ENCODE measurements around the gene KATNAL2. TPM values are rescaled to one million over a fixed set of nuclear protein-coding genes. Genes with fewer than 3 reads are reported as not detected.
A peak's percentile ranks its signal among the peaks of the same experiment; 100 is the strongest.
"Not testable (repeated sequence)": the region's sequence is repeated elsewhere in the genome, so short reads cannot be mapped to it uniquely, and the experiment has no call there.

KATNAL2 gene
- total and polyA plus RNA-seq, 5 donors: 5.0 to 7.0 (median 6.0) TPM

DNA sequence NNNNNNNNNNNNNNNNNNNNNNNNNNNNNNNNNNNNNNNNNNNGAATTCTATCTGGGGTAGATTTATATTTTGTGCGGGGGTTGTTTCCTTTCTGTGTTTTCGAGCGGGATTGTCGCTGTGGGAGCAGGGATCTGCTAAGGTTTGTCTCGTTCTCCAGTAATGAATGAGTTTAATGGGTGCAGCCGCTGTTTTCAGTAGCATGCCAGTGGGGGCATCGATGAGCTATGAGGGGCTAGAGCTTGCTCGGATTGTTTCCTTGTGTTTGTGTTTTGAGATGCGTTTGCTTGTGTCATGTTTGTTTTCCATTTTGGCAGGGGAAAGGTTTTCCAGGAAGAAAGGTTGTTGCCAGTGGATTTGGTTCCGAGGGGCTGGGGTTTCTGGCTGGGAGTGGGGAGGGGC, 102.5 kb downstream of the KATNAL2 start:
- H3K9me3 ChIP-seq (ENCODE audit: control insufficient read depth, low read length); ATAC-seq; H3K27me3 ChIP-seq (ENCODE audit: control insufficient read depth, insufficient read depth); H3K4me3 ChIP-seq (ENCODE audit: low read length); H3K27ac ChIP-seq (ENCODE audit: low read length); DNase-seq; H3K4me1 ChIP-seq (ENCODE audit: control insufficient read depth, insufficient read depth, low read length); intact Hi-C loops (cut with DNase I): not testable (repeated sequence)
- WGBS: no CpG with 5 or more reads among the region's 10 CpGs

DNA sequence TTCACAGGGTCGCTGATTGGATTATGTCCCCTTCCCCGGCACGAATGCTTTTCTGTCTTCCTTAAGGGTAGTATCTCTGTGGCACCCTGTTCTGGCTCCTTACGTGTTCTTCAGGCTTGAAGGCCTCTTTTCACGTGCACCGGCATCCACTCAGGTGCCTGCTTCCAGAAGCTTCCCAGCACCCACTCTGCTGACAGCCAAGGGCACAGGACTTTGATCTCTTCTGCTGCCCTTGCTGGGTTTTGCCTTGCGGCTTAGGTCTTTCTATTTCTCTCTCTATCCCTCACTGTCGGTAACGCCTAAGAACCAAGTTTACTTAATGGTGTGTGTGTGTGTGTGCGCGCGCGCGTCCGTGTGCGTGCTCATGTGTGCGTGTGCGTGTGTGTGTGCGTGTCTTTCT, 103.4 kb downstream of the KATNAL2 start:
- H3K9me3 ChIP-seq (ENCODE audit: control insufficient read depth, low read length); ATAC-seq; H3K4me3 ChIP-seq (ENCODE audit: low read length); H3K27ac ChIP-seq (ENCODE audit: low read length); DNase-seq; intact Hi-C loops (cut with DNase I); H3K4me1 ChIP-seq (ENCODE audit: control insufficient read depth, insufficient read depth, low read length); H3K27me3 ChIP-seq (ENCODE audit: control insufficient read depth, insufficient read depth): not testable (repeated sequence)
- no CpG with 5 or more reads among the region's 19 CpGs for WGBS

DNA sequence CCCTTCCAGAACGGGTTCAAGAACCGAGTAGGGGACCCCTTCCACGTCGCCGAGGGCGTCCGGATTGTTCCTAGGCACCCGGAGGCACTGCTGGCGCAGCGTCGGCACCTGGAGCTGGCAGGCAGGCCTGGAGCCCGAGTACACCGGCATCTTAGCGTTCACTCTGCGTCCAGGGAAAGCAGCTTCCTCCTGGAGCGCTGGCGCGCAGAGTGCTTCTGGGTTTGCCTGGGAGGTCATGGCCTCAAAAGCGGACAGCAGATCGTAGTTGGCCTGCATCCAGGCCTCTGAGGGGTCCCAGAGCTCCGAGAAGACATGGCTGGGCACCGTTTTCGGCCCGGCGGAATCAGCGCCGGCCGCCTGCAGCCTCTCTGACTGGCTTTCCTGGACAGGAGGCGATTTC, 105.4 kb downstream of the KATNAL2 start:
- H3K27me3 ChIP-seq (ENCODE audit: control insufficient read depth, insufficient read depth); H3K27ac ChIP-seq (ENCODE audit: low read length); H3K4me1 ChIP-seq (ENCODE audit: control insufficient read depth, insufficient read depth, low read length); ATAC-seq; H3K4me3 ChIP-seq (ENCODE audit: low read length); H3K9me3 ChIP-seq (ENCODE audit: control insufficient read depth, low read length); intact Hi-C loops (cut with DNase I): not testable (repeated sequence)
- peak in 1 of 3 donors; percentile 51 for DNase-seq
- 96% methylated on average over 9 of the region's 29 CpGs for WGBS

DNA sequence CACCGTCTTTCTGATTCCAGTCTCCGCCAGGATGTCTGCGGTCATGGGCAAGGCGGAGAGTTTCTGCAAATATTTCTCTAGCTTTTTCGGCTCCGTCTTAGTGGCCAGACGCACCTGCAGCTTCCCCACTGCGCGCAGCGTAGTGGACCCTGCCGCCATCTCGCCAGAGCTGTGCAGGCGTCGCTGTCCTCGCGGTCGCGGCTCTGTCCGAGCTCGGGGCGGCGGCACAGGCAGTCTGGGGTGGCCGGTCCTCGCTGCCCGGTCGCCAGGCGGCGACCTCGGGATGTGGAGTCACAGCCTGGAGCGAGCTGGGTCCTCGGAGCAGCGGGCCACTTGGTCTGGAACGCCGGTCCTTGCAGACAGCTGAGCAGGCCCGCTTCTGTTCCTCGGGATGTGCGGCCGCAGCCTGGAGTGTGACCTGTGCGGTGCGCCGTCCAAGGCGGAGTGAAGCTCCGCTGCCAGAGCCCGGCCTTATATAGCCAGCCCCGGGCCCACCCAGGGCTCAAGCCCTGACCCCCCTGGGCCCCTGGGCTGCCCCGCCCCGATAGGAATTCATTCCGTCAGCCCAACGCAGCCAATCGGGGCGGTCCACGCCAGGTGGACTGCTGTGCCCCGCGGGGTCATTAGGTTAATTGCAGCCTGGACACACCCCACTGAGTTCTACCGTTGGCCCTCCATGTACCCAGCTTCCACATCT, 106.5 kb downstream of the KATNAL2 start:
- H3K4me1 ChIP-seq (ENCODE audit: control insufficient read depth, insufficient read depth, low read length); DNase-seq; H3K4me3 ChIP-seq (ENCODE audit: low read length); H3K27ac ChIP-seq (ENCODE audit: low read length); H3K9me3 ChIP-seq (ENCODE audit: control insufficient read depth, low read length); intact Hi-C loops (cut with DNase I); H3K27me3 ChIP-seq (ENCODE audit: control insufficient read depth, insufficient read depth): not testable (repeated sequence)
- ATAC-seq: peak; percentile 35 to 47
- no CpG with 5 or more reads among the region's 55 CpGs for WGBS

- intact Hi-C loops (cut with DNase I); DNase-seq; H3K27ac ChIP-seq (ENCODE audit: low read length); H3K9me3 ChIP-seq (ENCODE audit: control insufficient read depth, low read length); H3K4me3 ChIP-seq (ENCODE audit: low read length); H3K27me3 ChIP-seq (ENCODE audit: control insufficient read depth, insufficient read depth); H3K4me1 ChIP-seq (ENCODE audit: control insufficient read depth, insufficient read depth, low read length): not testable (repeated sequence)
- WGBS: 86% methylated on average over 5 of the region's 17 CpGs
- peak in 1 of 2 donors; percentile 5 for ATAC-seq
Measured at GRCh38 chr18:47025557-47026174, 108.3 kb downstream of the KATNAL2 start.

- DNase-seq; ATAC-seq; H3K4me1 ChIP-seq (ENCODE audit: control insufficient read depth, insufficient read depth, low read length); H3K4me3 ChIP-seq (ENCODE audit: low read length); H3K27ac ChIP-seq (ENCODE audit: low read length); H3K9me3 ChIP-seq (ENCODE audit: control insufficient read depth, low read length); intact Hi-C loops (cut with DNase I); H3K27me3 ChIP-seq (ENCODE audit: control insufficient read depth, insufficient read depth): not testable (repeated sequence)
- WGBS: 92% methylated on average over 7 of the region's 29 CpGs
Measured at GRCh38 chr18:47028738-47029137, 111.3 kb downstream of the KATNAL2 start.

- H3K4me1 ChIP-seq (ENCODE audit: control insufficient read depth, insufficient read depth, low read length); H3K27me3 ChIP-seq (ENCODE audit: control insufficient read depth, insufficient read depth); H3K9me3 ChIP-seq (ENCODE audit: control insufficient read depth, low read length); H3K4me3 ChIP-seq (ENCODE audit: low read length); intact Hi-C loops (cut with DNase I); H3K27ac ChIP-seq (ENCODE audit: low read length); DNase-seq: not testable (repeated sequence)
- peak; percentile 55 to 64 for ATAC-seq
- WGBS: no CpG with 5 or more reads among the region's 55 CpGs
Measured at GRCh38 chr18:47029684-47030353, 112.4 kb downstream of the KATNAL2 start.

GRCh38 chr18:47030887-47031286, 113.5 kb downstream of the KATNAL2 start:
- H3K4me1 ChIP-seq (ENCODE audit: control insufficient read depth, insufficient read depth, low read length); ATAC-seq; DNase-seq; H3K27ac ChIP-seq (ENCODE audit: low read length); H3K9me3 ChIP-seq (ENCODE audit: control insufficient read depth, low read length); intact Hi-C loops (cut with DNase I); H3K27me3 ChIP-seq (ENCODE audit: control insufficient read depth, insufficient read depth); H3K4me3 ChIP-seq (ENCODE audit: low read length): not testable (repeated sequence)
- 92% methylated on average over 4 of the region's 12 CpGs for WGBS

GRCh38 chr18:47032945-47033344, 115.5 kb downstream of the KATNAL2 start:
- no peak for DNase-seq
- no peak overlapping the region for H3K4me3 ChIP-seq (ENCODE audit: low read length)
- H3K4me1 ChIP-seq (ENCODE audit: control insufficient read depth, insufficient read depth, low read length): no peaks in the 10 kb centered on the region
- no peaks in the 10 kb centered on the region for H3K9me3 ChIP-seq (ENCODE audit: control insufficient read depth, low read length)
- no peak overlapping the region for H3K27ac ChIP-seq (ENCODE audit: low read length)
- no peak for ATAC-seq
- intact Hi-C loops (cut with DNase I): no loop called here
- 91% methylated on average over 19 of the region's 19 CpGs for WGBS
- no peaks in the 10 kb centered on the region for H3K27me3 ChIP-seq (ENCODE audit: control insufficient read depth, insufficient read depth)

GRCh38 chr18:47034591-47034990, 117.2 kb downstream of the KATNAL2 start:
- H3K4me1 ChIP-seq (ENCODE audit: control insufficient read depth, insufficient read depth, low read length); H3K27ac ChIP-seq (ENCODE audit: low read length); DNase-seq; H3K27me3 ChIP-seq (ENCODE audit: control insufficient read depth, insufficient read depth); ATAC-seq; H3K4me3 ChIP-seq (ENCODE audit: low read length); intact Hi-C loops (cut with DNase I); H3K9me3 ChIP-seq (ENCODE audit: control insufficient read depth, low read length): not testable (repeated sequence)
- WGBS: 93% methylated on average over 28 of the region's 28 CpGs

GRCh38 chr18:47035156-47035671, 117.8 kb downstream of the KATNAL2 start, which contains the start of gene ELOA2:
TSS of gene ELOA2 (minus strand) at chr18:47035621. CDS start at chr18:47035264, 357 bp downstream.
- H3K27ac ChIP-seq (ENCODE audit: low read length): no peak within 1 kb of the TSS
- H3K9me3 ChIP-seq (ENCODE audit: control insufficient read depth, low read length): no peaks in the 10 kb centered on the region
- H3K27me3 ChIP-seq (ENCODE audit: control insufficient read depth, insufficient read depth): no peaks in the 10 kb centered on the region
- ATAC-seq (no peak), DNase-seq (no peak)
- intact Hi-C loops (cut with DNase I): no loop called here
- H3K4me3 ChIP-seq (ENCODE audit: low read length): no peak within 1 kb of the TSS
- H3K4me1 ChIP-seq (ENCODE audit: control insufficient read depth, insufficient read depth, low read length): no peaks in the 10 kb centered on the region
- 95% methylated on average over 29 of the region's 29 CpGs for WGBS

All from right cardiac atrium (tissue), 5 donors.